HG03565 (cell line): ENCODE results near the gene GPATCH1.

Source experiments
- ATAC-seq: cut with Tn5 transposase; IDR thresholded peaks from one replicate; pipeline ENCODE4 v1.9.1; 2021; ENCODE audit warnings: mild to moderate bottlenecking, moderate library complexity; ENCODE audit not compliant: unreplicated experiment

Gene GPATCH1

GRCh38 chr19:33062902-33063301 lies 18.1 kb upstream of the GPATCH1 start:
- ATAC-seq = no peak

GRCh38 chr19:33063356-33063752 lies 17.6 kb upstream of the GPATCH1 start:
- no peak for ATAC-seq

- no peak for ATAC-seq
Observed at GRCh38 chr19:33063753-33064457, 17.1 kb upstream of the GPATCH1 start.

- ATAC-seq = no peak
Observed at GRCh38 chr19:33064458-33064791, 16.6 kb upstream of the GPATCH1 start.

GRCh38 chr19:33064792-33065550 lies 16.0 kb upstream of the GPATCH1 start, which contains the start of gene RHPN2:
Gene RHPN2, minus strand, starts transcription at chr19:33064888. Its CDS starts 36 bp downstream, at chr19:33064852.
- ATAC-seq = no peak

- ATAC-seq = no peak
Observed at GRCh38 chr19:33066543-33066942, 14.4 kb upstream of the GPATCH1 start.

- ATAC-seq = no peak
Observed at GRCh38 chr19:33067121-33067520, 13.9 kb upstream of the GPATCH1 start.

- no peak for ATAC-seq
Observed at GRCh38 chr19:33071887-33072286, 9.1 kb upstream of the GPATCH1 start.

- ATAC-seq = no peak
Observed at GRCh38 chr19:33075519-33075918, 5.5 kb upstream of the GPATCH1 start.

- ATAC-seq = no peak
Observed at GRCh38 chr19:33085570-33086128, 4.7 kb downstream of the GPATCH1 start.

- ATAC-seq = no peak
Observed at GRCh38 chr19:33086955-33087354, 6.0 kb downstream of the GPATCH1 start.

GRCh38 chr19:33089010-33089409 lies 8.0 kb downstream of the GPATCH1 start:
- ATAC-seq = no peak

- no peak for ATAC-seq
Observed at GRCh38 chr19:33090179-33090578, 9.2 kb downstream of the GPATCH1 start.

- ATAC-seq = no peak
Observed at GRCh38 chr19:33093420-33094210, 12.6 kb downstream of the GPATCH1 start.

- no peak for ATAC-seq
Observed at GRCh38 chr19:33094436-33095067, 13.6 kb downstream of the GPATCH1 start.

GRCh38 chr19:33096005-33096404 lies 15.0 kb downstream of the GPATCH1 start:
- ATAC-seq = no peak

- no peak for ATAC-seq
Observed at GRCh38 chr19:33098055-33098534, 17.1 kb downstream of the GPATCH1 start.

GRCh38 chr19:33100894-33101644 lies 20.1 kb downstream of the GPATCH1 start:
- no peak for ATAC-seq

GRCh38 chr19:33102893-33103292 lies 21.9 kb downstream of the GPATCH1 start:
- ATAC-seq = no peak

GRCh38 chr19:33108161-33108560 lies 27.2 kb downstream of the GPATCH1 start:
- no peak for ATAC-seq
